GM21447 (cell line): ENCODE measurements around the gene IRF9.

ENCODE experiments used
- ATAC-seq: cut with Tn5 transposase; IDR thresholded peaks from one replicate; pipeline ENCODE4 v1.9.1; 2021; ENCODE audit not compliant: unreplicated experiment

The IRF9 gene

DNA sequence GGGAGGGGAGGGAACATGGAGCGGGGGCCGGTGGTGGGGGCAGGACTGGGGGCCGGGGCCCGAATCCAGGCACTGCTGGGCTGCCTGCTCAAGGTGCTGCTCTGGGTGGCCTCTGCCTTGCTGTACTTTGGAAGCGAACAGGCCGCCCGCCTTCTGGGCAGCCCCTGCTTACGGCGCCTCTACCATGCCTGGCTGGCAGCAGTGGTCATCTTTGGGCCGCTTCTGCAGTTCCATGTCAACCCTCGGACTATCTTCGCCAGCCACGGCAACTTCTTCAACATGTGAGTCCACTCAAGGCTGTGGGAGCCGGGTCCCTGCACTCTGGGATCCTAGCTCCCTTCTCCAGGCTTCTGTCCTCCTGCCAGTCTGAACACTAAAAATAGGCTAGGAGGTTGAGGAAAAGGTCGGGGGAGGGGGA lies 29.5 kb upstream of the IRF9 start:
- no peak for ATAC-seq

DNA sequence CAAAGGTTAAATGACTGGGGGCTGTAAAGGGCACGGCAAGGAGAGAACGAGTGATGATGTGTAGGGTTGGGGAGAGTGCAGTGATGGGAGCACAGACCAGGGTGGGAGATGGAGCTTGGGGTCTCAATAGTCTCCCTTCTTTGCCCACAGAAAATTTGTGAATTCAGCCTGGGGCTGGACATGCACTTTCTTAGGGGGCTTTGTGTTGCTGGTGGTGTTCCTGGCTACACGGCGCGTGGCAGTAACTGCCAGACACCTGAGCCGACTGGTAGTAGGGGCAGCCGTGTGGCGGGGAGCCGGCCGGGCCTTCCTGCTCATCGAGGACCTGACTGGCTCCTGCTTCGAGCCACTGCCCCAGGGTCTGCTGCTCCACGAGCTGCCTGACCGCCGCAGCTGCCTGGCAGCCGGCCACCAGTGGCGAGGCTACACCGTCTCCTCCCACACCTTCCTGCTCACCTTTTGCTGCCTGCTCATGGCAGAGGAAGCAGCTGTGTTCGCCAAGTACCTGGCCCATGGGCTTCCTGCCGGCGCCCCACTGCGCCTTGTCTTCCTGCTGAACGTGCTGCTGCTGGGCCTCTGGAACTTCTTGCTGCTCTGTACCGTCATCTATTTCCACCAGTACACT lies 28.9 kb upstream of the IRF9 start:
- ATAC-seq, result no peak

DNA sequence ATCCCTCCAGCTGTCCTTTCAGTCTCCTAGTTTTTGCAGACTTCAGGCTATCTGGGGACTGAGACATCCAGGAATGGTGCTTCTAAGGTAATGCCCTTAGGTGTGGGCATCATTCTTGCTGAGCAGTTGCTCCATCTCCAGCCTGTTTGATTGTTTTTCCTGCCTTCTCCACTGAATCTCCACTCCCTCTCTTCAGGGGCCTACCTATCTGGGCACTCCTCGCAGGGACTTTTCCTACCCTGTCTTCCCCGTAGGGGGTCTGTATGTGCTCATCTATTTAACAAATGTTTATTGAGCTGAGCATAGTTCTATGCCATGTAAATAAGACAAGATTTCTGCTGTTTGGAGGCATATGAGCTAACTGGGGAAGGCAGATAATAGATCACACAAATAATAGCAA lies 28.1 kb upstream of the IRF9 start:
- ATAC-seq, result no peak

DNA sequence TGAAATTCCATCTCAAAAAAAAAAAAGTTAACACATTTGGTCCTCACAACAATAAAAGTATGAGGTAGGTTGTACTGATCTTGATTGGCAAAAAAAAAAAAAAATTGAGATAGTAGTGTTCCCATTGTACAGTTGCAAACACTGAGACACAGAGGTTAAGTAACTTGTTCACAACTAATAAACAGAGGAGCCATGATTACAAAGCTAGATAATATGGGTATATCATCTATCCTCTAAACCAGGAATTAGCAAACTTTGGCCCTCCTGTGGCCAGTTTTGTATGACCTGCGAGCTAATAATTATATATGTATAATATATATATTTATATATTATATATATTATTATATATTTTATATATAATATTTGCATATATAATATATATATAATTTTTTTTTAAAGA lies 27.3 kb upstream of the IRF9 start:
- ATAC-seq, result no peak

DNA sequence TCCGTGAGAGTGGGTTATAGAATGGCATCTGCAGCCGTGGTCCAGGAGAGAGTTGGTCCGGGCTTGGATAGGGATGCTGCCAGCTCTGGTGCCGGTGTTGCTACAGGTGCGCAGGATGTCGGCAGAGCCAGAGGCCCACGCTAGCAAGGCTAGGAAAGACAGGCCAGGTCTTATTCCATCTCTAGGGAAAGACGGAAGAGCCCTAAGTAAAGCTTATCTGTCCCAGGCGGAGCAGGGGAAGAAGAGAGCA lies 25.6 kb upstream of the IRF9 start:
- no peak for ATAC-seq

DNA sequence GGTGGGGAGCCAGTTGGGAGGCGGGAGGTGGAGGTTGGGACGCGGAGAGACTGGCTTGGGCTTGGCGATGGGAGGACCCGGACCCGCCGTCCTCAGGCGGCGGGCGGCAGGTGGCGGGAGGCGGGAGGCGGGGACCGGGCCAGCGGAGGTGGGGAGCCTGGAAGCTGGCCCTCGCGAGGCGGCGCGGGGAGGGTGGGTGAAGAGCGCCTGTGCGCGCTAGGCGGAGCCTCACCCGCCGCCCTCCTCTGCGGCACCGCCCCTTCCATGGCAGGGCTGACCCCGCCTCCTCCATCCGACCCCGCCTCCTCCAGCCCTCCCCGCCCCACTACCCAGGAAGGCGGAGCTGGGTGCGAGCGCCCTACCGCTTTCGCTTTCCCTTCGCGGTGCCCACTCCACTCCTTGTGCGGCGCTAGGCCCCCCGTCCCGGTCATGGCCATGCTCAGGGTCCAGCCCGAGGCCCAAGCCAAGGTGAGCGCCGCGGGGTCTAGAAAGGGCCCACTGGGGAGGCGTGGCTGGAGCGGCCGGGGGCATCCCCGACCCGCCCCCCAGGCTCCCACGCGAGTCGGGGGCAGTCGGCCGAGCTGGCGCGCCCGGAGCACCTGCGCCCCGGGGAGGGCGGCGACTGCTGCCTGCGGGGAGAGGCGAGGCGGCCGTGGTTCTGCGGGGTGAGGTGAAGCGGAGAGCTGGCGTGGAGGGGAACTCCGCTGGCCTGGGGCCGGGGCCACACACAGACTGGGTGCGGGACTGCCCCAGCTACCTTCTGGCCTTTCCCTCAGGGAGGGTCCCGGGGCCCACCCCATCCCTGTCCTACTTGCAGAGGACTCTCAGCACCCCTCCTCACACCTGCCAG lies 25.0 kb upstream of the IRF9 start, which contains the start of gene PSME1:
TSS of gene PSME1 (plus strand) at position 361 of the 850 bp plus-strand sequence. CDS start at position 430, 69 bp downstream.
- peak; percentile 82 for ATAC-seq

DNA sequence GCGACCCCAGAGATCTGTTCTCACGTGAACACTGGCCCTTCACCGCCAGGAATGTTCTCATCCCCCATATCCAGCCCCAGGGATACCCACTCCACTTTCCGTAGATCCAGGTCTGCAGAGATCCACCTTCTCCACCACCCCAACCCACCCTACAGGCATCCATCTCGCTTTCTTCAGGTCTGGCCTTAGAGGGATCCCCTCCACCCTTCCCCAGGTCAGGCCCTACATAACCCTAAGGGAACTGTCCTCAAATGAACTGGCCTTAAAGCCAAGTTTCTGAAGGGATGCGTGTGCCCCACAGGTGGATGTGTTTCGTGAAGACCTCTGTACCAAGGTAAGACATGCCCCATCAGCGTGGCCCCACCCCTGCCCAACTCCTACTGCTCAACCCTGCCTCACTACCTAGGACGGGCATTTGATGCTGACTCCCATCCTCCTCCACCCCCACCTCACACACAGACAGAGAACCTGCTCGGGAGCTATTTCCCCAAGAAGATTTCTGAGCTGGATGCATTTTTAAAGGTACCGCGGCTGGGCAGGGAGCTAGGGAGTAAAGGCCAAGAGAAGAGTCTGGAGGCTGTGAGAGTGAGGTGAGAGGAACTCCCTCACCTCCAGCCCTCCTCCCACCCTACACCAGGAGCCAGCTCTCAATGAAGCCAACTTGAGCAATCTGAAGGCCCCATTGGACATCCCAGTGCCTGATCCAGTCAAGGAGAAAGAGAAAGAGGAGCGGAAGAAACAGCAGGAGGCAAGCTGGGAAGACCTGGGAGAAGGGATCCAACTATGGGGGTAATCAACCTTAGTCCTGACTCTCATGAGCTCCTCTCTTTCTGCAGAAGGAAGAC lies 24.2 kb upstream of the IRF9 start:
- ATAC-seq, result no peak

DNA sequence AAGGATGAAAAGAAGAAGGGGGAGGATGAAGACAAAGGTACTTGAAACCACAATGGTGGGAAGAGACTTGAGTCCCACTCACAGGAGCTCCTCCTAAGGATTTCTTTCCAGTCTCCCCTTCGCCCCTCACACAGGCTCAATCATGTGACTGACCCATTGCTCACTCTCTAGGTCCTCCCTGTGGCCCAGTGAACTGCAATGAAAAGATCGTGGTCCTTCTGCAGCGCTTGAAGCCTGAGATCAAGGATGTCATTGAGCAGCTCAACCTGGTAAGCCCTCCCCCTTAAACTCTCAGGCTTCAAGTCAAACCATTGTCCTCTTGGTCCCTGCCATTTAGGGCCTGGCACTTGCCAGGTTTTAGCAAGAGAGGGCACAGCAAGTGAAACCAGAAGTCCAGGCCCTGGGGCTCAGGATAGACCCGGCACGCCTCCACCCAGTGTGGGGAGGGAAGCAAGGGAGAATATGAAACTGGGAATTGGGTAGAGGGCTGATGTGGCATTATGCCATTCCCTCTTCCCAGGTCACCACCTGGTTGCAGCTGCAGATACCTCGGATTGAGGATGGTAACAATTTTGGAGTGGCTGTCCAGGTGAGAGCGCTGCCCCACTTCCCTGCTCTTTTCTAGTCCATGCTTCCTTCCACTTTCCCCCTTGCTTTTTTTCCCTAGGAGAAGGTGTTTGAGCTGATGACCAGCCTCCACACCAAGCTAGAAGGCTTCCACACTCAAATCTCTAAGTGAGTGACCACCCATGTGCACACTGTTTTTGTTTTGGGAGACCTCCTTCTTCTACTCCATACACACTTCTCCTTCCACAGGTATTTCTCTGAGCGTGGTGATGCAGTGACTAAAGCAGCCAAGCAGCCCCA lies 23.3 kb upstream of the IRF9 start:
- ATAC-seq, result no peak

DNA sequence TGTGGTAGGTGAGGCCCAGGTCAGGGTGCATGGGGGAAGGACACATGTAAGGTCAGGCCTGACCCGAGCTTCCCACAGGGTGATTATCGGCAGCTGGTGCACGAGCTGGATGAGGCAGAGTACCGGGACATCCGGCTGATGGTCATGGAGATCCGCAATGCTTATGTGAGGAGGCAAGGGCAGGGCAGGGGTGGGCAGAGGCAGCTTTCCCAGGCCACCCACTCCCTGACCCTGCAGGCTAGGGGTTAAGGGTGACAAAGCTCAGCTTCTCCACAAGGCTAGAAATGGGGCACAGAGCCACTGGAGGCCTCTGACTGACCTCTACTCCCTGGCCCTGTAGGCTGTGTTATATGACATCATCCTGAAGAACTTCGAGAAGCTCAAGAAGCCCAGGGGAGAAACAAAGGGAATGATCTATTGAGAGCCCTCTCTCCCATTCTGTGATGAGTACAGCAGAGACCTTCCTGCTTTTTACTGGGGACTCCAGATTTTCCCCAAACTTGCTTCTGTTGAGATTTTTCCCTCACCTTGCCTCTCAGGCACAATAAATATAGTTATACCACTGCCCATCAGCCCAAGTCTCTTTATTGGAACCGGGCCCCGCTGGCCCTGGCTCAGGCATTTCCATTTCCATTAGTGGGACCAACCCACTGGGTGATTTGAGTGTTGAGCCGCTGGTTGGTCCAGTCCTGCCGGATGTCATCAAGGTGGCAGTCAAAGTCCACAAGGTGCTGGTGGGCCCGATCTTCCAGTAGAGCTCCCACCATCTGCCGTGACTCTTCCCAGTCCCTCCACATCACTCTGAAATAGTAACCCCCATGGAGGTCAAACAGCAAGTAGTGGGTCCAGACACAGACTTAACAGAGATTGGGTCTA lies 22.4 kb upstream of the IRF9 start:
- ATAC-seq, result no peak

DNA sequence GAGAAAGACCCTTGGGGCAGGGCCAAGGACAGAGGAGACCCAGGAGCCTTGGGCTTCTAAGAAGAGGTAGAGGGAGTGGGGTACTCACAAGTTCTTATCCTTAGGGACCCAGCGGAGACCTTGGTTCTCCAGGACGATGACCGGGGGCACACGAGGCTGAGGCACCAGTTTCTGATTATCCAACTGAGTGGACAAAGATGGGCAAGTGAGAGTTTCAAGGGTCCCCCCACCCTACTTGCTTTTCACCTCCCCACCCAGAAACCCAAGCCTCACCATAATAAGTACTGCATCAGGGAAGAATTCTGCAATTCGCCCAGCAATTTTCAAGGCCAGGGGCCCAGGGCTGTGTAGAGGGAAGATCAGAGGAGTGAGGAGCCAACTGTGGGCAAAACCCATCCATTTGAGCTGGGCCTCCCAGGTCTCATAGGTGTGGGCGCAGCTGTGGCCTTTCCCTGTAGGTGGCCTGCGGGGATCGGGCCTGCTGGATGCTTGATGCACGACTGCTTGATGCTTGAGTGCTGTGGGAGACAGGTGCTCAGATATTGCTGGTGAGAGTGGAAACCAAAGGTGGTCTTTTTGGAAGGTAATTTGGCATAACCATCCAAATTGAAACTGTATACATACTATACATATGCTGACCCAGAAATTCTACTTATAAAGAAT lies 21.7 kb upstream of the IRF9 start:
- no peak for ATAC-seq

DNA sequence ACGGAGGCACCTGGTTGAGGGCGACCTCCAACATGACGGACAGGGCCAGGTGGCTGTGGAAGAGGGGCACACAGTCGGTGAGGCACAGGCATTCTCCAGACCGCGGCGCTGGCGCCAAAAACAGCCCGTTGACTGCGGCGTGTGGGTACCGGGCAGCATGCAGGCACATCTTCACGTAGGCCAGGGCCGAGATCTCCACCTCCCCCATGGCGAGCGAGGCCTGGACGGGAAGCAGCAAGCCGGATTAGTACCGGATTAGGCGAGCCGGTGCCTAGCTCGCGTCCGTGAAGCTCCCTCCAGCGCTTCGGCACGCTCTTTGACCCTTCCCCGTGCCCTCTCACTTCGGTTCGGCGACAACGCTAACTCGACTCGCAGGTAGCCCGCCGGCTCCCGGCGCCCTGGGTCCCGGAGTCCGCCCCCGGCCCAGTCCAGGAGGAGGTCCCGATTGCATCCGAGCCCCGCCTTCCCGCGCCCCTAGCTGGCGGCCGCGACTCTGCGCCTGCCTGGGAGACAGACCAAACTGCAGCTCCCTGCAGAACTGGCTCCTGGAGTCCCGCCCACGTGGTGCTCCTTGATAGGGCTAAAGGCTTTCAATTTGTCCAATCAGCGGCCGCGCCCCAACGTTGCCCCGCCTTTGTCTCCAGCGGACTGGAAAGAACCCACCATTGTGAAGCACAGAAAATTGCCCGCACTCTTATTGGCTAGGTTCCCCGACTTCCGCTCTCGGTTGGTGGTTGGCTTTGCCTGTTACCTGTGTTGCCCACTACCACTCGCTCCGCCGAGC lies 19.8 kb upstream of the IRF9 start, which contains the start of gene EMC9:
TSS of gene EMC9 (minus strand) at position 495 of the 784 bp plus-strand sequence. CDS start at position 208, 287 bp downstream.
- ATAC-seq, result peak; percentile 80

DNA sequence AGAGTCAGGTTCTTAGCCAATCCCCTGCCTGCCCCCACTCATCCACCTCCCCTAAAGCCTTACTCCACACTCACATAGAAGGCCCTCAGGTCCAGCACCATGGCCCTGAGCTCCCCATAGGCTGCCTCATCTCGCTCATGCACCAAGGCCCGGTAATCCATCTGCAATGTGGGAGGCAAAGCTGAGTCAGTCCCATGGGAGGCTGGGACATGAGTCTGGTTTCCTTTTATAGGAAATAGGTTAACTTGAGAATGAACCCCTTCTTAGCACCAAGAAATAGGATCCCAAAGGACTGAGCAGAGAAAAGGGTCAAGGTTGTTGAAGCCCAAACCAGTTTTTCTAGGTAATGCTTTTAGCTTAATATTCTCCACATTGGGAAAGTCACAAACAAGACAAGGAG lies 17.6 kb upstream of the IRF9 start:
- no peak for ATAC-seq

DNA sequence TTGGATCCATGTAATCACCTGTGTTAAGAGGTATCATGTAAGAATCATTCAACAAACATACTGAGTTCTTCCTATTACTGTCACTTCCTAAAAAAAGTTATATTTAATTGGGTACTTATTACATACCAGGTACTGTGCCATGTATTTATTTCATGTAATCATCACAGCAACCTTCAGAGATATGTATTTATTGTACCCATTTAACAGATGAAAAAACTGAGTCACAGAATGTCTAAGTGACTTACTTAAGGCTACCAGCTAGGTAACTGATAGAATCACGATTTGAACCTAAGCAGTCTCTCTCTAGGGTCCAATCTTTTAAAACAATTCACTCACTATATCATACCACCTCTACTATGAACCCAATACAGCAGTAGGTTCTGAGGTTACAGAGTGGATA lies 16.6 kb upstream of the IRF9 start:
- no peak for ATAC-seq

DNA sequence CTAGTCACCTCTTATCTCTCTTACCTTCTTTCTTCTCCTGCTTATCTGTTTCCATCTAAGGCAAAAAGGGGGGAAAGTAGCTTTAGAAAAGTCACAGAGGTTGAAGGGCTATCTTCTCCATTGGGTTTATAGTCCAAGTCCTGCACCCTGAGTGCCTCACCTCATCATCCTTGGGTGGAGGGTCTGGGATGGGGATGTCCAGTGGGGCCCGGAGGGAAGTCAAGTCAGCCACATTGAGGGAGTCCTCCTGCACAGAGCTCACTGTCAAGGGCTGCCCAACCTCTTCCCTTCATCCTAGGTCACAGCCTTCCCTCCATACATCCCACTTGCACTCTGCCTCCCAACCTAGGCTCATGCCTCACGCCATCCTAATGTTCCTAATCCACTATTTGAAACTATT lies 15.8 kb upstream of the IRF9 start:
- ATAC-seq, result no peak

DNA sequence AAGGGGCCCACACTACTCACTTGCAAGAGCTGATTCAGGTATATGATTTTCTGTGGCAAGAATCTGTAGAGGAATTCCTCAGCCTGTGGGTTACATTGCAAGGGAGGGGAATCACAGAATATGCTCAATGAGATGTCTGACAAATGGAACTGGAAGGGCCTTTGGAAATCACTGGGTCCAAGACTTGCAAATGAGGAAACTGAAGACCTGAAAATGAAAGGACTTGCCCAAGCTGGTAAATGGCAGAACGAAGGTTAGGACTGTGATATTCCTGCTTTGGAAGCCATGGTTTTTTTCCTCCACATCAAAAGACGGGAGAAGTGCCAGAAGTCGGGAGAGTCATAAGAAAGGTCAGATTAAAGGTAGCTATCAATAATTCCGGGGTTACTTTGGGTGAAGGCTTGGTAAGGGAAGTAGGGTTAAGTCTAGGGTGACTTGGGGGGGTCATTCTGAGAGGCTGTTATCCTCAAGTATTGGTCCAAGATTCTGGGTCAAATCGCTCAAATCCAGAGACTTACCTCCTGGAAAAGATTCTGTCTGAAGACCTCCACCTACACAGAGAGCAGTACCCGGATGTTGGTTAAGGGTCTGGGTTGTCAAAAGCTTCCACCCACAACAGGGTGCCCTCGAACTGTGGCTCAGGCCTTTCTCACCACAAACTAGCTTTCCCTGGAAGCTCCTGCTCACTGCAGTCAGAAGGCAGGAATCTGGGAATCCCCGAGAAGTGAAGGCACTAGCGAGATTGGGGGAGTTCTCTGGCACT lies 15.2 kb upstream of the IRF9 start:
- no peak for ATAC-seq

DNA sequence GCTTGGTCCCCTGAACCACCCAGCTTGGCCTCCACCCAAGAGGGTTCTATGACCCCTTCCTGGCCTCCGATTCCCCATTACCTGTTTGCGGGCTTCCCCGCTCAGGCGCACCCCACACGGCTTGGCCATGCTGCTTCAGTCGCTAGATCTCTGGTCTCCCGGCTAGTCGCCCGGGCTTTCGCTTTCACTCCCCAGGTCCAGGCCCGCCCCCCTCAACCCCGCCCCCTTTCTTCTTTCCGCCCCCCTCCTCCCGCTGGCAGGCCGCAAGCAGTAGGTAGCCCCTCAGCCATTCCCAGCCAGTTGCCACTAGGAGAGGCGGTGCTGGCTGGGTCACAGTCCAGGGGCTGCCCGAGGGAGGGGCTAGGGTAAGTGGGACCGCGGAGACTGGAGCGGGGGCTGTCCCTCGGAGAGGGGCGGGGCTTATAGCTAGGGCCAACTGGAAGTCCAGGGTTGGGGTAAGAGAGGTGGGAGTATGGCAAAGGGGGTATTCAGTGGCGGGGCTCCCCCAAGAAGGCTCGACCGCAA lies 14.6 kb upstream of the IRF9 start, which contains the start of gene PSME2:
TSS of gene PSME2 (minus strand) at position 158 of the 525 bp plus-strand sequence. CDS start at position 129, 29 bp downstream.
- ATAC-seq, result peak; percentile 57

DNA sequence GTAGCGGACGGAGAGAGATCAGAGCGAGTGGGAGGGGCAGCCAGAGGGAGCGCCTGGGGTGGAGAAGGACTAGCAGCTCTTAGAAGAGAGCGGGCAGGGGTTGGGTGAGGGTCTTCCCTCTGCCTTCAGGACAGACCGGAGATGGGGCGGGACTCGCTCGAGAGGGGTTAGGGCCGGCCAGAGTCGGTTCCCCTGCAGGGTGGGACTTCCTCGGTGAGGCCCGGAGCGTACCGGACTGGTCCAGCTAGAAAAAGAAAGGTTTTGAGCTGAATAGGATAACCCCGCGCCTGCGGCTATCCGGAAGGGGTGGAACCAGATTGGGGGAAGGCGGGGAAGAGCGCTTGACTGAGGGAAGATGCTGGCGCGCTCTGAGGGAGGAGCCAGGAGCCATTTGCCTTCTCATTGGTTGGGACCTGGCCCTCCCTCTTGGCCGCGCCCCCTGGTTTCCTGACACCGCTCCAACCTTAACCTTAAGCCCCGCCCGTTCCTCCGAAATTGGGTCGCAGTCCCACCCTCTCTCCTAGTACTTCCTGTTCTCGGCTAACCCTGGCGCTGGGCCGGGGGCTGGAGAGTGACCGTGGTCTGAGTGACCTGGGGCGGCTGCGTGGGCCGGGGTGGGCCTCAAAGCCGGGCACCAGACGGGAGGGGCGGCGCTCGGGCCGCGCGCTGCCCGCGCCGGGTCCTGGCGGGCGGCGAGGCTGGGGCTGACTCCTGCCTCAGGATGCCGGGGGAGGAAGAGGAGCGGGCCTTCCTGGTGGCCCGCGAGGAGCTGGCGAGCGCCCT lies 13.9 kb upstream of the IRF9 start, which contains the start of gene RNF31:
TSS of gene RNF31 (plus strand) at position 521 of the 783 bp plus-strand sequence. CDS start at position 722, 201 bp downstream.
- ATAC-seq, result peak; percentile 82
